SK-N-SH (cell line): ENCODE measurements around the gene LCMT1. TPM values are rescaled to one million over a fixed set of nuclear protein-coding genes. Genes with fewer than 3 reads are reported as not detected.

ENCODE experiments used
- CTCF ChIA-PET: fragments of 300-600, 350-600 bp; formaldehyde crosslinking; extraction: SDS; loops from one replicate; lab custom pipeline; 2021; lab: Yijun Ruan, JAX
- POLR2A ChIA-PET: fragments of 350-600 bp; sonication (Branson Sonifier 250); formaldehyde crosslinking; extraction: SDS; loops from one replicate; lab custom pipeline; 2020; ENCODE audit warnings: antibody characterized with exemption, inconsistent platforms; lab: Yijun Ruan, JAX
- DNase-seq: peaks from one replicate; pipeline ENCODE4 v3.0.0; 2012
- H2AFZ ChIP-seq: fragments of 200-600 bp; sonication (generic); 2 replicates; pipeline ENCODE4 v1.8.1; 2016; ENCODE audit warnings: antibody characterized with exemption, mild to moderate bottlenecking, low read depth
- H3F3A ChIP-seq: fragments of 200-600 bp; sonication (generic); replicated peaks from 2 replicates; pipeline ENCODE3; 2016; ENCODE audit warnings: antibody characterized with exemption, mild to moderate bottlenecking; ENCODE audit not compliant: insufficient read depth
- H3K27ac ChIP-seq, 2 experiments: fragments of 200-500 bp in 1 of 2; fragments of 200-600 bp in 1 of 2; sonication (Bioruptor generic) in 1 of 2; sonication (generic), shearing (Covaris generic) in 1 of 2; 2 replicates each; pipeline versions ENCODE4 v1.5.1 to v1.6.1; 2014 to 2016; ENCODE audit warnings: low read depth in 2 of 2, inconsistent platforms in 1 of 2, low read length in 1 of 2, mild to moderate bottlenecking in 1 of 2, mixed read lengths in 1 of 2
- H3K27me3 ChIP-seq: fragments of 200-600 bp; sonication (generic), shearing (Covaris generic); 2 replicates; pipeline ENCODE4 v1.6.1; 2016; ENCODE audit warnings: mixed run types; ENCODE audit not compliant: insufficient read depth
- H3K36me3 ChIP-seq, 2 experiments: fragments of 200-500 bp in 1 of 2; fragments of 200-600 bp in 1 of 2; sonication (Bioruptor generic) in 1 of 2; sonication (generic) in 1 of 2; replicated peaks in 1 of 2; 2 replicates each; pipeline versions ENCODE3 to v1.5.1; 2014 to 2016; ENCODE audit warnings: low read length in 1 of 2, mild to moderate bottlenecking in 1 of 2; ENCODE audit not compliant: insufficient read depth in 2 of 2, control insufficient read depth in 1 of 2
- H3K4me1 ChIP-seq, 2 experiments: fragments of 200-500 bp in 1 of 2; fragments of 200-600 bp in 1 of 2; sonication (Bioruptor generic) in 1 of 2; sonication (generic), shearing (Covaris generic) in 1 of 2; 2 replicates each; pipeline versions ENCODE4 v1.5.1 to v1.6.1; 2014 to 2016; ENCODE audit warnings: low read depth in 1 of 2, low read length in 1 of 2, mixed run types in 1 of 2; ENCODE audit not compliant: insufficient read depth in 2 of 2, control insufficient read depth in 1 of 2
- H3K4me2 ChIP-seq: fragments of 200-600 bp; sonication (generic), shearing (Covaris generic); 2 replicates; pipeline ENCODE4 v1.6.1; 2017; ENCODE audit warnings: mixed run types
- H3K4me3 ChIP-seq, 2 experiments: fragments of 200-500 bp in 1 of 2; fragments of 200-600 bp in 1 of 2; sonication (Bioruptor generic) in 1 of 2; sonication (generic), shearing (Covaris generic) in 1 of 2; 2 replicates each; pipeline versions ENCODE4 v1.5.1 to v1.8.1; 2014 to 2016; ENCODE audit warnings: low read depth in 2 of 2, inconsistent platforms in 1 of 2, low read length in 1 of 2, mild to moderate bottlenecking in 1 of 2, mixed read lengths in 1 of 2, moderate library complexity in 1 of 2
- H3K79me2 ChIP-seq: fragments of 200-600 bp; sonication (generic); 2 replicates; pipeline ENCODE4 v1.8.1; 2017; ENCODE audit warnings: mild to moderate bottlenecking; ENCODE audit not compliant: insufficient read depth
- H3K9ac ChIP-seq: fragments of 200-600 bp; sonication (generic); 2 replicates; pipeline ENCODE4 v1.6.1; 2017; ENCODE audit warnings: mixed run types
- H3K9me2 ChIP-seq: fragments of 200-600 bp; sonication (generic); 2 replicates; pipeline ENCODE4 v1.6.1; 2017; ENCODE audit warnings: mixed run types
- H3K9me3 ChIP-seq: fragments of 200-600 bp; sonication (generic); 2 replicates; pipeline ENCODE4 v1.6.1; 2017; ENCODE audit warnings: mixed run types, mild to moderate bottlenecking, moderate library complexity
- H4K20me1 ChIP-seq: fragments of 200-600 bp; sonication (generic); 2 replicates; pipeline ENCODE4 v1.6.1; 2017; ENCODE audit warnings: mild to moderate bottlenecking, mixed run types; ENCODE audit not compliant: insufficient read depth
- EP300 ChIP-seq, 2 experiments: IDR thresholded peaks; 2 replicates each; pipeline versions ENCODE4 v1.4.0 to v1.6.1; 2012; ENCODE audit warnings: borderline replicate concordance in 1 of 2, low read depth in 1 of 2, low read length in 1 of 2
- EZH2phosphoT487 ChIP-seq: fragments of 200-600 bp; sonication (generic); IDR thresholded peaks from 2 replicates; pipeline ENCODE4 v1.6.1; 2017; ENCODE audit warnings: low read depth, mixed run types, mild to moderate bottlenecking, antibody characterized with exemption, moderate library complexity, borderline replicate concordance
- FOSL2 ChIP-seq: IDR thresholded peaks from 2 replicates; pipeline ENCODE4 v1.4.0; 2012; ENCODE audit warnings: low read depth, mild to moderate bottlenecking, moderate library complexity, borderline replicate concordance
- JUND ChIP-seq: IDR thresholded peaks from 2 replicates; pipeline ENCODE4 v1.4.0; 2012
- MEF2A ChIP-seq: IDR thresholded peaks from 2 replicates; pipeline ENCODE4 v1.4.0; 2012; ENCODE audit warnings: low read depth, borderline replicate concordance
- NFIC ChIP-seq: IDR thresholded peaks from 2 replicates; pipeline ENCODE4 v1.4.0; 2012; ENCODE audit warnings: borderline replicate concordance
- POLR2AphosphoS5 ChIP-seq: IDR thresholded peaks from 2 replicates; pipeline ENCODE4 v1.6.1; 2012; ENCODE audit warnings: low read depth, low read length
- RAD21 ChIP-seq: IDR thresholded peaks from 2 replicates; pipeline ENCODE4 v1.6.1; 2012; ENCODE audit warnings: mild to moderate bottlenecking, low read length
- RCOR1 ChIP-seq: fragments of 150-350 bp; IDR thresholded peaks from 2 replicates; pipeline ENCODE4 v1.6.1; 2017; ENCODE audit warnings: antibody characterized with exemption, low read length
- RFX5 ChIP-seq: IDR thresholded peaks from 2 replicates; pipeline ENCODE4 v1.6.1; 2012; ENCODE audit warnings: mild to moderate bottlenecking, improper control_type of control experiment, low read length
- RXRA ChIP-seq: IDR thresholded peaks from 2 replicates; pipeline ENCODE4 v1.4.0; 2012; ENCODE audit warnings: low read depth, mild to moderate bottlenecking, borderline replicate concordance
- TCF12 ChIP-seq: IDR thresholded peaks from 2 replicates; pipeline ENCODE4 v1.4.0; 2012
- YY1 ChIP-seq: IDR thresholded peaks from 2 replicates; pipeline ENCODE4 v1.4.0; 2012; ENCODE audit warnings: low read depth, mild to moderate bottlenecking
- WGBS: methylation state at CpG from one replicate; pipeline ENCODE4 v1.1.6; 2017; ENCODE audit warnings: low lambda C conversion rate; 5-methylcytosine and 5-hydroxymethylcytosine counted together
- polyA plus RNA-seq, 3 experiments: library from polyadenylated mRNA; depleted of rRNA; stranded (reverse); fragments of >200 nt; gene quantifications; 2 replicates each; pipeline ENCODE4 v1.2.3, GENCODE V29; 2012
- TF ChIP-seq, protein P1 (sequence below): IDR thresholded peaks from 2 replicates; pipeline ENCODE4; 2012
- TF ChIP-seq, protein P2 (sequence below): IDR thresholded peaks from 2 replicates; pipeline ENCODE4 v1.4.0; 2012; ENCODE audit warnings: low read depth

Gene LCMT1
- polyA plus RNA-seq, 1 of the 3 experiments (the other 2 are of a cell fraction): 29.8 TPM

DNA sequence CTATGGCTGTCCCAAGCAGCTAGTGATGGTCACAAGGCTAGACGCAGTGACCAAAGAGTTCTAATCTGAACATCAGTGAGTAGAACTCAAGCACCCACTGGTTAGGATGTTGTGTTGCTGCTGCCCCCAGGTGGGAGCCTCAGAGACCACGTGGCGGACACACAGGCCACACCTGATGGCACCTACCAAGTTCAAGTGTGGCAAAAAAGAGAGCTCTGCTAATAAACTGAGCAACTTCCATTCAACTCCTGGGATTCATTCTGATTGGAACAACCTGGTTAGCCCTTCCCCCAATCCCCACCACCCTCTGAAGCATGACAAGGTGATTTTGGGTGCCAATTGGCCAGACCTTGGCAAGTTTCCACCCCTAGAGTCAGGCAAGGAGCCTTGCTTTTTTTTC, 3.5 kb upstream of the LCMT1 start:
- Histone ChIP-seq H4K20me1 (no peaks in the 10 kb centered on the region), H3K9ac (no peak overlapping the region), H2AFZ (no peak overlapping the region), H3K79me2 (peaks cover 27% of the 10 kb centered on the region), H3K4me1 (peaks cover 17 to 21% of the 10 kb centered on the region in 2 experiments), H3F3A (peaks cover 22% of the 10 kb centered on the region), H3K9me2 (no peaks in the 10 kb centered on the region), H3K36me3 (no peaks in the 10 kb centered on the region), H3K27ac (no peak overlapping the region), H3K27me3 (no peaks in the 10 kb centered on the region), H3K4me2 (no peak overlapping the region), H3K4me3 (no peak overlapping the region), H3K9me3 (no peaks in the 10 kb centered on the region)
- DNase-seq: peak; percentile 33
- TF ChIP-seq RAD21 (peak; percentile 27; the same call in 1 of the 2 replicates), MEF2A (no peak), RXRA (no peak)
- ChIA-PET CTCF (interaction anchor here (0.7 to 2.1 kb wide), 9 partner anchors 17 to 349 kb away, joined by 3 to 7 read pairs (median 3); no protein-coding TSS in a partner anchor), POLR2A (interaction anchor here (1.5 kb wide), 1 partner anchor 18 kb away, joined by 4 read pairs; no protein-coding TSS in a partner anchor)
- WGBS: no CpG with 5 or more reads among the region's 3 CpGs

DNA sequence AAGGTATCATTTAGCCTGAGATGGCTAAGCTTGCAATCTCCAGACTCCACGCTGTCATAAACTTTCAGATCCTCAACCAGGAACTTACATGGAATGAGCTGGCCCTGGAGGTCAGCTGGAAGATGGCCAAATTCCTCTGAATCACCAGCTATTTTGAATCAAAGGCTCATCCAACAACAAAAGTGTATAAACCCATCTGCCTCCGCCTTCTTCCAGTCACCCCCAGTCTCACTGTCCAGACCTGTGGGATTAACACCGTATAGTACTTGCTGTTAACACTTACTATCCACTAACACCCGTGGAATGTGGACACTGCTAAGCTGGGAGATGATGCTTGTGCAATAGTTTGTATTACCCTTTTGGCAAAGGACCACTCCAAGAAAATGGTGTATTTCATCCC, 1.9 kb upstream of the LCMT1 start:
- H3F3A ChIP-seq: peaks cover 22% of the 10 kb centered on the region
- TF ChIP-seq, protein P1, sequence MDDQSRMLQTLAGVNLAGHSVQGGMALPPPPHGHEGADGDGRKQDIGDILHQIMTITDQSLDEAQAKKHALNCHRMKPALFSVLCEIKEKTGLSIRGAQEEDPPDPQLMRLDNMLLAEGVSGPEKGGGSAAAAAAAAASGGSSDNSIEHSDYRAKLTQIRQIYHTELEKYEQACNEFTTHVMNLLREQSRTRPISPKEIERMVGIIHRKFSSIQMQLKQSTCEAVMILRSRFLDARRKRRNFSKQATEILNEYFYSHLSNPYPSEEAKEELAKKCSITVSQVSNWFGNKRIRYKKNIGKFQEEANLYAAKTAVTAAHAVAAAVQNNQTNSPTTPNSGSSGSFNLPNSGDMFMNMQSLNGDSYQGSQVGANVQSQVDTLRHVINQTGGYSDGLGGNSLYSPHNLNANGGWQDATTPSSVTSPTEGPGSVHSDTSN: peak; percentile 41; the same call in 1 of the 2 replicates
- TF ChIP-seq MEF2A: peak; percentile 89
- TF ChIP-seq, protein P2, sequence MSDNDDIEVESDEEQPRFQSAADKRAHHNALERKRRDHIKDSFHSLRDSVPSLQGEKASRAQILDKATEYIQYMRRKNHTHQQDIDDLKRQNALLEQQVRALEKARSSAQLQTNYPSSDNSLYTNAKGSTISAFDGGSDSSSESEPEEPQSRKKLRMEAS: peak; percentile 46; the same call in 1 of the 2 replicates
- peak in 1 of 2 experiments; percentile 54; a peak in 1 of 4 replicates for TF ChIP-seq EP300 (IDR thresholded peaks at IDR 0.05; ENCODE audit: borderline replicate concordance in 1 of 2, low read depth in 1 of 2, low read length in 1 of 2)
- peak; percentile 53; the same call in 1 of the 2 replicates for TF ChIP-seq RXRA
- no peak for TF ChIP-seq EZH2phosphoT487
- TF ChIP-seq JUND: peak; percentile 41; the same call in 1 of the 2 replicates
- TF ChIP-seq NFIC: peak; percentile 95
- no peak for TF ChIP-seq RCOR1
- peak; percentile 46; the same call in 1 of the 2 replicates for TF ChIP-seq POLR2AphosphoS5
- TF ChIP-seq RFX5: no peak
- TF ChIP-seq TCF12: peak; percentile 62; the same call in 1 of the 2 replicates
- no peak for TF ChIP-seq YY1
- TF ChIP-seq FOSL2: peak; percentile 61; the same call in 1 of the 2 replicates
- H2AFZ ChIP-seq: peak overlapping the region; percentile 52; the same call in 1 of the 2 replicates
- peak overlapping the region; percentile 85 for H3K4me2 ChIP-seq
- CTCF ChIA-PET: interaction anchor here (1.0 to 1.5 kb wide), 3 partner anchors 11 to 116 kb away, joined by 3 read pairs; no protein-coding TSS in a partner anchor
- peaks cover 43% of the 10 kb centered on the region for H3K79me2 ChIP-seq
- 48% methylated on average over 4 of the region's 4 CpGs for WGBS
- no peaks in the 10 kb centered on the region for H3K27me3 ChIP-seq
- peak overlapping the region in 1 of 2 experiments; percentile 40; a peak in 3 of 4 replicates for H3K4me3 ChIP-seq
- H3K9me3 ChIP-seq: no peaks in the 10 kb centered on the region
- H3K9ac ChIP-seq: peak overlapping the region; percentile 24; the same call in 1 of the 2 replicates
- H3K4me1 ChIP-seq: peaks cover 17 to 21% of the 10 kb centered on the region in 2 experiments
- no peaks in the 10 kb centered on the region for H3K36me3 ChIP-seq
- H4K20me1 ChIP-seq: no peaks in the 10 kb centered on the region
- POLR2A ChIA-PET: no interaction called here
- DNase-seq: no peak
- H3K9me2 ChIP-seq: no peaks in the 10 kb centered on the region
- peak overlapping the region in 1 of 2 experiments; percentile 76; a peak in 2 of 4 replicates for H3K27ac ChIP-seq
